DMS114 treated with DMSO at 0.1 percent for 48 hours (cell line): ENCODE data around the gene CDH2.

Experiments used
- DNase-seq: peaks from one replicate; lab custom pipeline; 2025; ENCODE audit not compliant: unreplicated experiment; lab: John Stamatoyannopoulos, UW

Gene CDH2

DNA sequence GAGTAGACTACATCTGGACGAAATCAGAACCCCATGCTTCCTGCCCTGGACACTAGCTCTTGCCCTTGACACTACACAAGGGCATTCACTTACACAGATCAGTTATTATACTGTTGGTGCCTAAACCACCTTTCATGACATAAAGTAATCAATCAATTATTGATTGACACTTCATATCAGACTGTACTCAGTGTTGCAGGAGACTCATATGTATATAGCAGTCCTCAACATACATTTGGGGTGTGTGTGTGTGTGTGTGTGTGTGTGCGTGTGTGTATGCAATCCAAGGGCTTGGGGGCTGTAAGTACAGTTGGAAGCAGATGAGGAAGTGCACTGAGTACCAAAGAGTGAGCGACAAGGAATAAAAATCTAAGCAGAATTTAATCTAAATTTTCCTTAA, 5.1 kb downstream of the CDH2 start:
- DNase-seq: no peak

DNA sequence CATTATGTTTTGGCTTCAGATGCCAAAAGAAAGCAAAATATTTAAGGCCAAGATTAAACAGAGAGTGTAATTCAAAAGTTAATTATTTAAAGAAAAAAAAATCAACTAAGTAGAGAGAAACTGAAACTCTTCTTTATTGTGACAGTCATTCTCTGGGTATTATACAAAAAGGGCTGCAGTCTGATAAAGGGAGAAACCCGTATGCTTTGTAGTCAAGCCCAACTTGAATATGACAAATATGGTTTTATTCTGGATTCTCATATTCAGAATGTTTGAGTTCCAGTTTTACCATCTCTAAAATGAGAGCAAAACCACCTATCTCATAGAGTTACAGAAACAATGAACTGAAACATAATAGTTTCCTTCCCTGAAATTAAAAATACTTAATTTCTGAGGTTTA, 8.2 kb downstream of the CDH2 start:
- DNase-seq: no peak

DNA sequence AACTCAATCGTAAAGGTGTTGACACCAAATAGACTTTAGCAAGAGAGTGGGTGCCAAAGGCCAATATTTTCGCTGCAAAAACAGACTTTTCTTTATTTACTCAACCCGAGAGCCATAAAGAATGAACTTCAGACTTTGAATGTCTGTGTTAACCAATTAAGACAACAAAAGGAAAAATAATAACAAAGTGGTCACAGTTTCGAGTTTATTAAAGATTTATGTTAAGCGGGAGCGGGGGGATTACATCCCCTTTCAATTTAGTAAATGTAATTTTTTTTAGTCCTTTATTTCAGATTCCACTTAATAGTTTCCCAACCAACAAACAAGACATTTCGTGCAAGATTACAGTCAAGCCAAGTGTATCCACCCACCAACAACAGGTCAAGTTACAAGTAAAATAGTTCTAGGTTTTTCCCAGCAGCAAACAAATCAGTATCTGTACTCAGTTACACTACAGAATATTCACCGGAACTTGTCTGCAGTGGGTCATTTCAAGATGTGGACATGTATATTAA, 9.0 kb downstream of the CDH2 start:
- DNase-seq: no peak

DNA sequence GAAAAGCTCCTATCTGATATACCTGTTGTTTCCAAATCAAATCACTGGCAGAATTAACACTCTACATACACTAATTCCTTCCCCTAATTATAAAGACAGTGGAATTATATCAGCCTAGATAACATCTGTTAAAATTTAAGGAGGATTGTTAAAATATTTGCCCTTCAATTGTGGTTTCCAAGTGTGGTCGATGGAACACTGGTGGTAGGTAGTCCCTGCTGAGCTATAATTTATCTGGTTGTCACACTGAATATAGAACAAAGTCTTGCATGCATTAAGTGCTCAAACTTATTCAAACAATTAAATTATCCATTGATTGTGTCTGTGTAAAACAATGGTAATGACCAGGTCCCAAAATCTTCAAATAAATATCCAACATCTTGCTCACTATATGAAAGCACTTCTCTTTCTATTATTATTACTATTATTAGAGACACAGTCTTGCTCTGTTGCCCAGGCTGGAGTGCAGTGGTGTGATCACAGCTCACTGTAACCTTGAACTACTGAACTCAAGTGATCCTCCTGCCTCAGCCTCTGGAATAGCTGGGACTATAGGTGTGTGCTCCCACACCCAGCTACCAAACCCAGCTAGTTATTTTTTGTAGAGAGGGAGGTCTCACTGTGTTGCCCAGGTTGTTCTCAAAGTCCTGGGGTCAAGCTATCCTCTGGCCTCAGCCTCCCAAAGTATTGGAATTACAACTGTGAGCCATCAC, 12.0 kb downstream of the CDH2 start:
- DNase-seq: no peak

DNA sequence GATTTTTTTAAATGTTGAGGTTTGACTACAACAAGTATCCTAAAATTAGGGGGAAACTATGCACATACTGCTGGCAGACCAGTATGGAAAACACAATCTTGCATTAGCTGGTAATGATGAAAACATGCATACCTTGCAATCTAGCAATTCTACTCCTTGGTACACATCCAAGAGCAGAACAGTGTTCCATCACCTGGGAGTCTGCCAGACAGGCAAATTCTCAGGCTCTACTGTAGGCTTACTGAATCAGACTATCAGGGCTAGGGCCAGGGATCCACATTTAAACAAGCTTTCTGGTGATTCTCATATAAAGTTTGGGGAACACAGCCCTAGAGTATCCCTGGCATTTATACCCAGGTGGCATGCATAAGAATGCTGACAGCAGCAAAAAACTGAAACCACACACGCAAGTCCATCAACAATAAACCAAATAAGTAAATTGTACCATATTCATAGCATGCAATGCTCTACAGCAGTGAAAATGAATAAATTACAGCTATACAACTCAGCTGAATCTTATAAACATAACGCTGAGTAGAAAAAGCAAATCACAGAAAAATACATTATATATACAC, 13.6 kb downstream of the CDH2 start:
- DNase-seq: no peak

DNA sequence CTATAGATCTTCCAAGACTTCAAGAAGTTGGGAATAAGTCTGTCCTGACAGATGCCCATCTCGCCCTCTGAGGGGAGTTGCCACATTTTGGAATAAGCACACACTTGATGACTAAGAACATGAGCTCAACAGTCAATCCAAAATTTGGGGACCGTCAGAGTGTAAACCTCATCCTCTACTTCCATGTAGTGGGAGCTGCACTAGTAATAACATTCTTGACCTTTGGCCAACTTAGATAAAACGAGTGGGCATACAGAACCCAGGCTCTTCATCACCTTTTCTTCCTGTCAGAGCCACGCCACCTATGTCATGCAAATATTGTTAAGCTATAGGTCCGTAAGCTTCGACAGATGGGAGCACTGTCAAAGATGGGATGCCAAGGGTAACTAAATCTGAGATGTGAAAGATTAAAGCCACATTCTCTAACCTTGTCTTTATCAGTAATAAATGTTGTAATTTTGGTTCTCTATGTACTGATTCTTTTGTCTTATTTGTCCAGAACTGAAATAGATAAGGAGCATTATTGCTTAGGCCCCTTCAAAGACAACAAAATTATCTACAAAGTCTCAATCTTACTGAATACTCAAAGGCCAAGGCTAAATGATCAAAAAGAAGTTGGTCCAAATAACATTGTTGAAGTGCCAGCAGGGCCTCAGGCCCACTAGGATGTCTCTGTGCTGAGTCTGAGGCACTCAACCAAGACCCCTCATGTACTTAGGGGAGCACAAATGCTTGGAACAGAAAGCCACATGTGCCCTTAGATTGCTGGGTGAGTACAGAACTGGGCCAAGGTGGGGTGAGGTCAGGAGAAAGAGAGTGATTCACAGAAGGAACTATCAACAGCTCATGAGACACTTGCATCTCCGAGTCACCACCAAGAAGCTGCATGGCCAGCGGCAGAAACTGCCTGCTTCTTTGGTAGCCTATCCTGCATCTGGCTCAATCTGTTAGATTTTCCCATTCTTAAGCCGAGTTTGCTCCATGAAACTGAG, 15.0 kb downstream of the CDH2 start:
- no peak for DNase-seq

DNA sequence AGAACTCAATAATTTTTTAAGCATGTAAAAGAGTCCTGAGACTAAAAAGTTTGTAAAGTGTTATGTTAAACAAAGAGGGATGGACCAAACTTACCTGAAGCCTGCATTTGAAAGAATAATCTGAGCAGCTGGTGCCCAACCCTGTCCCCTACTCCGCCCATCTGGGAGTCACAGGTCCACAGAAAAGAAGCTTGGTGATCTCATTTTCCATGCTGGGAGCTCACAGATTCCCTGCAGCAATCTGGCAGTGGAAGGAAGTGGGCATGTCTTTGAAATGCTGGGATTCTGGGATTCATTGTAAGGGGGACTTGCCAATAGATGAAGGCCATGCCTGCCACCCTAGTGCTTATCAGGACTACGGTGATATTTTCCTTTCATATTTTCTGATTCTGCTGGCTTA, 17.9 kb downstream of the CDH2 start:
- no peak for DNase-seq

DNA sequence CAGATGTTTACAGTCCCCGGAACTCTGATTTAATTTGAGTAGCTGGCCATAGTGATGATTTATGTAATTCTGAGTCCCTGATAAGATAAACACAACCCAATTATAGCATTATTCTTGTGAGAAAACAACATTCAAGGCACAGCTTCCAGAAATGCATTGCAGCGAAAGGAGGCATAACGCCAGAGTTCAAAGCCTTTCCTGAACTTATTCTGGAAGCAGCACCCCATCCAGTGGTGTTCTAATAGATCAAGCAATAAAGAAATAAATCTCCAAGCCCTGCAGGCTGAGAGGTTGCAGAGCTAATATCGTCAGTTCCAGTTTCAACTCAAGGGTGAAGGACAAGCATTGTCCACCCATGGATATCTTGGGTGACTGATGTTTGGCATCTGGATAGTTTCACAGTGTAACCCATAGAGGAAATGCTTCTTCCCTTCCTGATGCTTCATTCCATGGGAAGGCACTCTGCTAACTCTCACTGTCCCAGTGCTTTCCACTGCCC, 18.8 kb downstream of the CDH2 start:
- DNase-seq: no peak

DNA sequence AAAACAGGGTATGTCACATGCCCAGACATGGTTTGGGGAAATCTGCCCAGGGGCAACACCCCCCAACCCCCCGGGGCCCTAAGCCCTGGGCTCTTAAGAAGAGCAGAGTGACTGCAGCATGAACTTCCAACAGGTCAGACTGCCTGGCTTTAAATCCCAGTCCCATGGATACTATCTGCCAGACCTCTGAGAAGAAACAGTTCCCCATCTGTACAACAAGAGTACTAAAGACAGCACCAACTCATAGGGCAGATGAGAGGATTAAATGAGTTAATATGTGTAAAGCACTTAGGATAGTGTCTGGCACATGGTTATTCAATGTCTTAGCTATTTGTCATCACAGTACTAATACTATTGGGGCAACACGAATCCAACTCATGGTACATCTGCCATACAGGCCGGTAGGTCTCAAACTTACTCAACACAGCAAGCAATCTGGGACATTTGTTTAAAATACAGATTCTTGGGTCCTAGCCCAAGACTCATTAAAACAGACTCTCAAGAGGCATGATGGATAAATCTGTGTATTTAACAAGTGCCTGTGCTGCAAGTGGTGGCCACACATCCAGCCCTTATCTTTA, 23.4 kb downstream of the CDH2 start:
- DNase-seq: no peak

DNA sequence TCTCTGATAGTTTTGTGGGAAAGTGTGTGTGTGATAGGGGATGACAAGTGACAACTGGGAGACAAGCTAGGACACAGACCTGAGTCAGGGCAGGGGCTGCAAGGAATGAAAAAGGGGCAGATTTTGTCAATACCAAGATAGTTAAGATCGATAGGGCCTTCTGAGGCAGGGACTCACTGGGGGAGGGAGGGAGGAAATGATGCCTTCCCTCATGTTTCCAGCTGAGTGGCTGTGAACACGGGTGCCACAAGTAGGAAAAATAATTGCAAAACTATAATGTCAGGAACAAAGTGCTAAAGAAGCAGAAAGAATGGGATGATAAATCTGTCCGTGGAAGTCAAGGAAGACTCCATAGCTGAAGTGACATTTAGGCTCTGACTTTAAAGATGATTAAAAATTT, 24.2 kb downstream of the CDH2 start:
- DNase-seq: no peak

DNA sequence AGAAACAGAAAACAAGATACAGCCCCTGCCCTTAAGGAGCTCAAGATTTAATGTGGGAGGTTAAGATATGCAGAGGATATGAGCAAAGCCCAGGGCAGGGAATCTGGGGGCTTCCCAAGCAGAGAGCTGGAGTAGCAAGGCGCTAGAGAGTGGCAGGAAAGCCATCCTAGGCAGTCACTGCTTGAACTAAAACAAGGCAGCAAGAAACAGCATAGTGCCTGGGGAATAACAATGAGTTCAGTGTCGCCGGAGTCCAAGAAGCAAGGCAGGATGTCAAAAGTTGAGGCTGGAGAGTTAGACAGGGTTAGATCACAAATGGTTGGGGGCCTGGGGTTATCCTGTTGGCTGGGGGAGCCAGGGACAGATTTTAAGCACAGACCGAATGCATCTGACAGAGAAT, 24.6 kb downstream of the CDH2 start:
- DNase-seq: no peak

DNA sequence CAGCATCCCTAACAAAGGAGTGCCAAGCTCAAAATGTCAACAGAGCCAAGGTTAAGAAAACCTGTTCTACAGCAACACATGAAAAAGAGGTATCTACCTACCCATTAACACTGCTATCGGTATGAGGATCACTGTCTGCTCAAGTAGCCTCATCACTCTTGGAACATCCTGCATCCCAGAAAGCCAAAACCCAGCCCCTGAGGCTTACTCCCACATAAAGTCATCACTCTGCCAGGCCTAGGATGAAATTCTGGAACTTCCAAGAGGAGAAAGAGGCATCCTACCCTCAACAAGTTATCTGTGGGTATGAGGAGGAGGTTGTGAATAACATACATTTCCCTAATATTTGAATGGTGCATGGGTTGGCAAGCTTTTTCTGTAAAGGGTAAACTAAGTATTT, 25.5 kb downstream of the CDH2 start:
- no peak for DNase-seq

DNA sequence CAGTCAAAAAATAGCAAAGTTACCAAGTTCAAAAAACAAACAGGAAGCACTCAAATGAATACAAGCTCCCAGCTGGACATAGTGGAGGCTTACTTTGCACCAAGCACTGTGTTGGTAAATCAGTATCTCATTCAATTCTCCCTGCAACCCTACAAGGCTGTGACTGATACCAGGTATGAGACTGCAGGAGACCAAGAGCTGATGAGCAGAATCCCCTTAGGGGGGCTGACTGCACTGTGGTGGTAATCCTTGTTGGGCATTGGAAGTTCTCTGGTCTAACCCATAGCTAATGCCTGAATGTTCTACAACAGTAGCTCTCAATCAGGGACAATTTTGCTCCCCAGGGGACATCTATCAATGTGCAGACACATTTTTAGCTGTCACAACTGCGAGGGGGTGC, 26.0 kb downstream of the CDH2 start:
- DNase-seq: no peak

DNA sequence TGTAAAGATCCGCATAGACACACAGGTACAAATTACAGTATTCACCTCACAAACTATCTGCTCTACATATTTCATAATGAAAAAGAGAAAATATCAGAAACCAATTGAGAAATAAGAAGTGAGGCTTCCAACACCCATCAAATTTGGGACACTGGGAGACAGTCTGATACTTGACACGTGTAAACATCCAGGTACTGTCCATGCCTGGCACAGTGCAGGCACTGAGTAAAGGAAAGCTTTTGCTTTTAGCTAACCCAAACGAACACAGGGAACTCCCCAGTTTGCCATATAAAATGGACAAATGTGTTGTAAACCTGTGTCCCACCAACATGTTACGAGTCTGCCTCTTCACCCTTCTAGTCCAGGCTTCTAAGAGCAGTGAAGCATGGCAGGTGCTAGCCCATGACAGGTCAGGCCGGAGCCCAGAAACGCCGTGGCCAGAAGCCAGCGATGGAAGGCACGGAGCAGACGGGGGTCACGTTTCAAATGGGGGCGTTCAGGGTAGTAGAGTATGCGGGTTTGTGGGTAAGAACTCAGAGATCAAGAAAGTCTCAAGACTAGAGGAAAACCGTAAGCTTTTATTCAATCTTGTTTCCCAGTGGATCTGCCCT, 27.0 kb downstream of the CDH2 start:
- DNase-seq: no peak

DNA sequence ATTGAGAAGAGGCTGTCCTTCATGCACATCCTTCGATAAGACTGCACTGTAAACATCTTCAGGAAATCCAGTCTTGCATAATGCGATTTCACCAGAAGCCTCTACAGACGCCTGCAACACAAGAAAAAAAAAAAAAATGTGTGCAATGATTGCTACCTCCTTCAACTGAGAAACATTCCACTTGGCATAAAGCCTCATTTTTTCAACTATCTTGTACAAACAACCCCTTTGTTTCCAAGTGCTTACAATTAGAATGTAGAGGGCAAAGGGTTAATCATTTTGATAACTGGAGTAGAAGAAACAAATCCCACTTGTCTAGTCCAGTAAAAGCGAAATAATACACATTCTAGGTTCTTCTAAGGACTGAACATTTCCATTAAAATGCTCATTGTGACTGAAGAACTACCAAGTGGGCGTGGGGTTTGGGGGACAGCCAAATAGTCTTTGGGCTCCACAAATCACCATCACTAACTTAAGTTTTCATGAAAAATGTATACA, 29.2 kb downstream of the CDH2 start:
- no peak for DNase-seq

DNA sequence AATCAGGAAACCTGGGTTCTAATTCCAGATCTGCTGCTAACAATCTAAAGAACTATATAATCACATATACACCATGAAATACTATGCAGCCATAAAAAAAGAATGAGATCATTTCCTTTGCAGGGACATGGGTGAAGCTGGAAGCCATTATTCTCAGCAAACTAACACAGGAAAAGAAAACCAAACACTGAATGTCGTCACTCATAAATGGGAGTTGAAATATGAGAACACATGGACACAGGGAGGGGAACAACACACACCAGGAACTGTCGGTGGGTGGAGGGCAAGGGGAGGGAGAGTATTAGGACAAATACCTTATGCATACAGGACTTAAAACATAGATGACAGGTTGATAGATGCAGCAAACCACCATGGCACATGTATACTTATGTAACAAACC, 33.2 kb downstream of the CDH2 start:
- DNase-seq: no peak

DNA sequence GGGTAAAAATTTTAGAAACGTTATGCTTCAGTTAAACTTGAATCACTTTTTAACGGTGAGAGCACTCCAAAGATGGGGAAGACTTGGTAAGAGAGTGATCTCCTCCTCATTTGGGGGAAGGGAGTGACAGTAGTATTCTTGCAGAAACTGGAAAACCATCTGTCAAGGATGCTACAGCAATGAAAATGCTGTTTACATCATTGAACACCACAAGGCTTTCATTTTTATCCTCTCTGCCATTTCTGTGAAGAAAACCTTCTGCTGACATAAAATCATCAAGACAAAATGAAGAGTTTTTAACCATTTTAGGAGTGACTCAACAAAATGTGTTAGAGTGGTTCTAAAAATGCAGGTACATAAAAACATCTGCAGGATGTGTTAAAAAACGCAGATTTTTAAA, 38.1 kb downstream of the CDH2 start:
- no peak for DNase-seq

DNA sequence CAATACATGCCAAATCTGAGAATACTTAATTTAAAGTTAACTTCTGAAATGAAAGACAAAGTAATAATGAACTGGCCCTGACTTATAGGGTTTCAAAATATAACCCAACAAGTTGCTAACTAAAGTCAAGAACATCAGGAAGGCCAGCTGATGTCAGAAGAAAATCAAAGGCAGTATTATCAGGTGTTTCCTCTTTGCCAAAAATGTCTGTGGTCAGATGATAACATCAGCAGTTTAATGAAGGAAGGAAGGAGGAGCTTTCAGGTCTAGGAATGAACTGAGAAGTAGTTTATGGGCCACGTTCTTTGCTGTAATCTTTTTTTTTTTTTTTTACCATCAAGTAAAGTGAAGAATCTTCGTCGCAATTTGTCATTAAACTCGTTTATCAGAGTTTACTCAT, 40.9 kb downstream of the CDH2 start:
- no peak for DNase-seq

DNA sequence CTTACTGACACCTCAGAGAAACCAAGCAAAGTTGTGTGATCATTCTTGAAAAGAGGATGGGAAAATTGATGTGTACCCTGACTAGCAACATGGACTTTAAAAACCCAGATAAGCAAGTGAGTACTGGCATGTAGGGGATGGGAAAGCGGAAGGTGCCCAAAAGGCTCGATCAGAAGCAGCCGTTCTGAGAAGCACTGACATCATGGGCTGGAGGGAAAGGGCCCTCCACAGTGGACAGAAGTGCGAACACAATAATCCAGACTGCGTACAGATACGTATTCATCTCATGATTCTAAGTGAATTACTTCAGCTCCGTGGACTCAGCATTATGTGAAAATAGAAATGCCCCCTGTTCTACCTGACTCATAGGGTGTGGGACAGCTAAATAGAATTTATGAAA, 42.2 kb downstream of the CDH2 start:
- DNase-seq: no peak

DNA sequence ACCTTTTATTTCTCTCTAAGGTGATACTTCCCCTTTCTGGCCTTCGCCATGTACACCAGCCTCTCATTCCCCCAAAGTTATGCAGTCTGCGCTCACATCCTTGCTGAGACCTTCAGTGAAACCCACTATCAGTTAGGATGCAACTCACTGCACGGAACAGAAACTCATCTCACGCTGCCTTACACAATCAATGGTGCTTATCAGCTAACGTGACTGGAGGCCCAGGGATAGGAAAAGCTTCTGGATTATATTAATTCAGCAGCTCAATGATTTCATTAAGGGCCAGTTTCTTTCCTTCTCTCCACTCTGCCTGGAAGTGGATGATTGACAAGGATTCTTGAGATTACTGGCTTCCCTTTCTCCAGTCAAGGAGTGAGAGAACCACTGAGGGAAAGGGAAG, 44.8 kb downstream of the CDH2 start:
- no peak for DNase-seq

DNA sequence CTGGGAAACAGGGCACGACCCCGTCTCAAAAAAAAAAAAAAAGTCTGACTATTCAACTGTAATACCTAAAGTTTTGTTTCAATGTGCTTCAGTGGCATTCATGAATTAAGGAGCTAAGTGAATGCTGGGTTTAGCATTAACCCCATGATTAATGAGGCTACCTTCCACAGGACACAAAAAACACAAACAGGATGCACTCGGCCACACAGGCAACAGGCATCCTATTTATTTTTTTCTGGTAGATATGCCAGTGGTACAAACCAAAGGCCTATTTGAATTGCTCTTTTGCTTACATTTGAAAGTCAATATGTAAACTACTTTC, 48.3 kb downstream of the CDH2 start:
- no peak for DNase-seq
